Esophagus muscularis mucosa (tissue), 4 donors: ENCODE data around the gene KIRREL3. TPM values are rescaled to one million over a fixed set of nuclear protein-coding genes. Genes with fewer than 3 reads are reported as not detected.

ENCODE experiments used
- DNase-seq: peaks from one replicate; pipeline ENCODE4 v3.0.0-alpha.2; 2017; ENCODE audit errors: extremely low spot score
- H3K27ac ChIP-seq, 4 donors: fragments of 200-600 bp; sonication (generic); replicated peaks in 1 of 4; 1 replicate in 3 of 4; 2 replicates in 1 of 4; pipeline ENCODE4 v1.5.1; 2016 to 2019; ENCODE audit warnings: mild to moderate bottlenecking in 1 of 4
- H3K27me3 ChIP-seq, 4 donors: fragments of 200-600 bp; sonication (generic); one replicate each; pipeline versions ENCODE4 v1.5.1 to v1.6.0; 2016 to 2019
- H3K36me3 ChIP-seq, 4 donors: fragments of 200-600 bp; sonication (generic); one replicate each; pipeline ENCODE4 v1.5.1; 2016 to 2019
- H3K4me1 ChIP-seq, 4 donors: fragments of 200-600 bp; sonication (generic); one replicate each; pipeline ENCODE4 v1.5.1; 2016 to 2019
- H3K4me3 ChIP-seq, 4 donors: fragments of 200-600 bp; sonication (generic); 1 replicate in 2 of 4; 2 replicates in 2 of 4; pipeline ENCODE4 v1.5.1; 2016 to 2019; ENCODE audit warnings: mild to moderate bottlenecking in 4 of 4, moderate library complexity in 1 of 4
- H3K9me3 ChIP-seq, 4 donors: fragments of 200-600 bp; sonication (generic); 1 replicate in 3 of 4; 2 replicates in 1 of 4; pipeline ENCODE4 v1.5.1; 2016 to 2019
- EP300 ChIP-seq: sonication (generic); formaldehyde crosslinking; IDR thresholded peaks from one replicate; pipeline ENCODE4 v1.6.1; 2017; ENCODE audit warnings: antibody characterized with exemption
- POLR2A ChIP-seq: fragments of 450-650 bp; IDR thresholded peaks from one replicate; pipeline ENCODE4 v1.6.1; 2017; ENCODE audit warnings: antibody characterized with exemption, moderate library complexity, mild to moderate bottlenecking, low read depth
- POLR2AphosphoS5 ChIP-seq, 2 donors: sonication (generic); formaldehyde crosslinking; IDR thresholded peaks; one replicate each; pipeline ENCODE4 v1.6.1; 2017; ENCODE audit warnings: antibody characterized with exemption in 2 of 2
- WGBS: methylation state at CpG from one replicate; pipeline ENCODE4 v1.1.5; 2018; 5-methylcytosine and 5-hydroxymethylcytosine counted together
- intact Hi-C: fragments of 100-400 bp; cut with DNase I; formaldehyde crosslinking; loops from one replicate; pipeline ENCODE4 v1.15.1; 2023
- total RNA-seq, 4 donors: library from RNA; depleted of rRNA; stranded (reverse); fragments of >200 nt; gene quantifications; one replicate each; pipeline versions ENCODE4 v1.1.0 to v1.2.1, GENCODE V29; 2016
- TF ChIP-seq, protein P1 (sequence below), 3 experiments: fragments of 200-600 bp in 2 of 3; fragments of 450-650 bp in 1 of 3; sonication (generic) in 2 of 3; IDR thresholded peaks; one replicate each; pipeline ENCODE4 v1.5.1; 2017 to 2019; ENCODE audit warnings: antibody characterized with exemption in 3 of 3, mild to moderate bottlenecking in 2 of 3, moderate library complexity in 1 of 3

The KIRREL3 gene
- total RNA-seq, 4 donors from 2014 or later, result 1.7 to 6.5 (median 3.1) TPM

DNA sequence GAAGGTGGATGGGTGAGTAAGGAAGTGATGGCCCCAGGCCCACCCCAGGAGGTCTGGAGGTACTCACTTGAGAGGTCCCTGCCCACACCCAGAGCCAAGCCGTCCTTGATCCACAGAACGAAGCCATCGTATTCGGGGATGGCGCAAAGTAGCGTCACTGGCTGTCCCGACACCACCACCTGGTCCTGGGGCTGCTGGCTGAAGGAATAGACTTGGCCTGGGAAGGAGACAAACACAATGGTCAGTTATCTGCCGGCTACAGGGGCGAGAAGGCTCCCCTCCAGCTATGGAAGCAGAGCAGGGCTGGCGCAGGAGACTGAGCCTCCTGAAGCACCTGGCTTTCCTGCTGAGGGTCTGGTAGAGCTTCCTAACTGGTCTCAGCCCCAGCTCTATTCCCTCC is 474.1 kb downstream of the KIRREL3 start:
- Histone ChIP-seq H3K27ac (no peak overlapping the region), H3K36me3 (no peaks in the 10 kb centered on the region), H3K4me3 (no peak overlapping the region), H3K4me1 (no peaks in the 10 kb centered on the region), H3K9me3 (no peaks in the 10 kb centered on the region), H3K27me3 (peaks cover 0 to 55% (median 0%) of the 10 kb centered on the region in 4 donors)
- DNase-seq, result no peak
- intact Hi-C loops, result no loop called here
- 78% methylated on average over 9 of the region's 10 CpGs for WGBS
- TF ChIP-seq, protein P1, sequence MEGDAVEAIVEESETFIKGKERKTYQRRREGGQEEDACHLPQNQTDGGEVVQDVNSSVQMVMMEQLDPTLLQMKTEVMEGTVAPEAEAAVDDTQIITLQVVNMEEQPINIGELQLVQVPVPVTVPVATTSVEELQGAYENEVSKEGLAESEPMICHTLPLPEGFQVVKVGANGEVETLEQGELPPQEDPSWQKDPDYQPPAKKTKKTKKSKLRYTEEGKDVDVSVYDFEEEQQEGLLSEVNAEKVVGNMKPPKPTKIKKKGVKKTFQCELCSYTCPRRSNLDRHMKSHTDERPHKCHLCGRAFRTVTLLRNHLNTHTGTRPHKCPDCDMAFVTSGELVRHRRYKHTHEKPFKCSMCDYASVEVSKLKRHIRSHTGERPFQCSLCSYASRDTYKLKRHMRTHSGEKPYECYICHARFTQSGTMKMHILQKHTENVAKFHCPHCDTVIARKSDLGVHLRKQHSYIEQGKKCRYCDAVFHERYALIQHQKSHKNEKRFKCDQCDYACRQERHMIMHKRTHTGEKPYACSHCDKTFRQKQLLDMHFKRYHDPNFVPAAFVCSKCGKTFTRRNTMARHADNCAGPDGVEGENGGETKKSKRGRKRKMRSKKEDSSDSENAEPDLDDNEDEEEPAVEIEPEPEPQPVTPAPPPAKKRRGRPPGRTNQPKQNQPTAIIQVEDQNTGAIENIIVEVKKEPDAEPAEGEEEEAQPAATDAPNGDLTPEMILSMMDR (IDR thresholded peaks at IDR 0.05), result no peak
- no peak for TF ChIP-seq POLR2A
- no peak for TF ChIP-seq EP300
- TF ChIP-seq POLR2AphosphoS5 (IDR thresholded peaks at IDR 0.05), result no peak

DNA sequence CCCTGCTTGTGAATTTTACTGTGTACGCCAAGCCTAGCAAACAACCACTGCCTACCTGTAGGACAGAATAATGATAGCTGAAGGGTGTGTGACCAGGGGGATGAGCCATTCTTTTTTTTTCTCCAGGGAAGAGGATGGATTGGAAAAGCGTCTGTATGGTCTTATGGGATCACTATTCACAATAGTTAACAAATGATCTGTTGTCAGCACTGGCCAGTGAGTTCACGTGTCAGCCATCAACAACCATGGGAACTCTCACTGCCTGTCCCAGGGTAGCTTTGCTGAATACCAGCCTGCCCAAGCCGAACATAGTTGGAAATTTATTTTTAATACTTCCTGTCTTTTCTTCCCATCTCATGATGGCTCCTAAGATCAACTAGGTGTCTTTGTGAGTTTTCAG is 474.9 kb downstream of the KIRREL3 start:
- no peaks in the 10 kb centered on the region for H3K36me3 ChIP-seq
- peaks cover 0 to 55% (median 0%) of the 10 kb centered on the region in 4 donors for H3K27me3 ChIP-seq
- no peak overlapping the region for H3K27ac ChIP-seq
- H3K4me3 ChIP-seq, result no peak overlapping the region
- 64% methylated on average over 4 of the region's 4 CpGs for WGBS
- H3K9me3 ChIP-seq, result no peaks in the 10 kb centered on the region
- no peaks in the 10 kb centered on the region for H3K4me1 ChIP-seq
- no peak for DNase-seq
- TF ChIP-seq POLR2A, result no peak
- no peak for TF ChIP-seq POLR2AphosphoS5 (IDR thresholded peaks at IDR 0.05)
- no peak for TF ChIP-seq EP300
- TF ChIP-seq, protein P1 (IDR thresholded peaks at IDR 0.05), result no peak
- intact Hi-C loops, result no loop called here

DNA sequence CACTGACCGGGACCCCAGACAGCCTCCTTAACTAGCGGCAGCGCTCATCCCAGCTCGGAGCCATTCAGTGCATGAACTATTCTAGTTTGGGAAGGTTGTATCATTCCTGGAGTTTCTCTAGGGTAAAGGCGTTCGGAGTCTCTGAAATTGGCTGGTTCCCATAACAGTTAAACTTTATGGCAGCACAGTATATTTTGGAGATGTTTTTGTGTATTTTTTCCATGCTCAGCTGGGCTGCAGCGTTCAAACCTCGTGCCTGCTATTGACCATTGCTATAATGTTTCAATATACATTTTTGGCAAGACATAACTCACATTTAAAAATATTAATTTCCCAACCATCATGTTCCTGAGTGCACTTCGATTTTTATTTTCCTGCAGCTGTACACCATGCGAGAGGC is 475.4 kb downstream of the KIRREL3 start:
- DNase-seq, result no peak
- intact Hi-C loops, result no loop called here
- Histone ChIP-seq H3K27ac (no peak overlapping the region), H3K27me3 (peaks cover 0 to 53% (median 0%) of the 10 kb centered on the region in 4 donors), H3K36me3 (no peaks in the 10 kb centered on the region), H3K9me3 (no peaks in the 10 kb centered on the region), H3K4me1 (no peaks in the 10 kb centered on the region), H3K4me3 (no peak overlapping the region)
- WGBS, result 84% methylated on average over 10 of the region's 10 CpGs
- TF ChIP-seq EP300 (no peak), POLR2AphosphoS5 (IDR thresholded peaks at IDR 0.05) (no peak), POLR2A (no peak)
- TF ChIP-seq, protein P1 (IDR thresholded peaks at IDR 0.05), result no peak

DNA sequence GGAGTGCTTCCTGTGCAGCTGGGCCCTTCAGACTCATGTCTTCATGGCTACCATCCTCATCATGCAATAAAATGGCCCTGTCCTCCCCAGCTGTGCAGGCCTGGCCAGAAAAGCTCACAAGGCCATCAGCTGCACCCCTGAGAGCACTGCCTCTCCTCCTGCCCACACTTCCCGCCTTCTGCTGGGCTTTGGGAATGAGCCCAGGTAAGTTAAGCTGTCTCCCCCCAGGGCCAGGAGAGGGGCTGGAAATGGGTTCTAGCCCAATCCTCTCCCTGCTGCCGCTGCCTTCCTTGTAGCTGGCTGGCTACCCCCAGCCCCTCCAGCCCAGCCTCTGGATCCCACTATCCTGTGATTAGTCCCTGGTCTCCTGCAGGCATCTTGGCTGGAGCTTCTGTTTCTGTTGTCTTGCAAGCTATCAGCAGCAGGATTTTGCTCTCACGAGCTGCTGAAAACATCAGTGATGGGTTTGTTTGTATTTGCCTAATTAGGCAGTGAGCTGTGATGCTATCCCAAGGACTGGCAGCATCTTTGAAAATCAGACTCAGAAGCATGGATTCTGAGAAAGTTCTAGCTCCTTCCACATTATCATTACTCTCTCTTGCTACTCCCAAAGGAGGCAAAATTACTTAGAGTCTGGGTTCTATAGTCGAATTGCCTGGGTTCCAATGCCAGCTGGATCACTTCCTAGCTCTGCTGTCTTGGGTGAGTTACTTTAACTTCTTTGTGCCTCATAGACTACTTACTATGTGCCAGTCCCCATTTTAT is 476.9 kb downstream of the KIRREL3 start:
- WGBS, result 61% methylated on average over 4 of the region's 4 CpGs
- no peak for DNase-seq

More for the DNA sequence above, 476.9 kb downstream of the KIRREL3 start:
- no peak overlapping the region for H3K27ac ChIP-seq
- intact Hi-C loops, result no loop called here
- H3K27me3 ChIP-seq, result peaks cover 0 to 51% (median 0%) of the 10 kb centered on the region in 4 donors
- TF ChIP-seq, protein P1 (IDR thresholded peaks at IDR 0.05), result no peak
- TF ChIP-seq POLR2AphosphoS5 (IDR thresholded peaks at IDR 0.05), result no peak
- TF ChIP-seq EP300, result no peak
- no peak for TF ChIP-seq POLR2A
- no peaks in the 10 kb centered on the region for H3K36me3 ChIP-seq
- H3K9me3 ChIP-seq, result no peaks in the 10 kb centered on the region
- H3K4me1 ChIP-seq, result no peaks in the 10 kb centered on the region
- H3K4me3 ChIP-seq, result no peak overlapping the region
